MM.1S (cell line): ENCODE data around the gene HGF.

Experiments
- DNase-seq: peaks from one replicate; pipeline ENCODE4 v3.0.0-alpha.2; 2015
- H2AFZ ChIP-seq: fragments of 300-600 bp; sonication (generic); 2 replicates; pipeline ENCODE4 v1.6.0; 2016; ENCODE audit warnings: antibody characterized with exemption, low read length
- H3F3A ChIP-seq: fragments of 300-600 bp; sonication (generic); 2 replicates; pipeline ENCODE4 v1.6.1; 2016; ENCODE audit warnings: mild to moderate bottlenecking, antibody characterized with exemption, low read length, moderate library complexity, mixed read lengths; ENCODE audit not compliant: insufficient read depth
- H3K27ac ChIP-seq: fragments of 300-600 bp; sonication (generic); 2 replicates; pipeline ENCODE4 v1.5.1; 2016; ENCODE audit warnings: mild to moderate bottlenecking, low read length
- H3K27me3 ChIP-seq: fragments of 300-600 bp; sonication (generic); replicated peaks from 2 replicates; pipeline ENCODE4 v1.6.0; 2016; ENCODE audit warnings: low read length; ENCODE audit not compliant: insufficient read depth
- H3K36me3 ChIP-seq: fragments of 300-600 bp; sonication (generic); replicated peaks from 2 replicates; pipeline ENCODE4 v1.6.1; 2016; ENCODE audit warnings: mild to moderate bottlenecking, low read length, mixed read lengths; ENCODE audit not compliant: insufficient read depth
- H3K4me1 ChIP-seq: fragments of 300-600 bp; sonication (generic); 2 replicates; pipeline ENCODE4 v1.6.1; 2016; ENCODE audit warnings: low read length, mixed read lengths
- H3K4me2 ChIP-seq: fragments of 300-600 bp; sonication (generic); 2 replicates; pipeline ENCODE4 v1.6.0; 2016; ENCODE audit warnings: low read depth, low read length
- H3K4me3 ChIP-seq: fragments of 300-600 bp; sonication (generic); 2 replicates; pipeline ENCODE4 v1.5.1; 2016; ENCODE audit warnings: low read length, mixed read lengths
- H3K79me2 ChIP-seq: fragments of 300-600 bp; sonication (generic); 2 replicates; pipeline ENCODE4 v1.6.1; 2016; ENCODE audit warnings: mixed run types, low read length, mixed read lengths
- H3K9ac ChIP-seq: fragments of 300-600 bp; sonication (generic); 2 replicates; pipeline ENCODE4 v1.6.1; 2016; ENCODE audit warnings: low read length, mixed read lengths
- H3K9me2 ChIP-seq: fragments of 300-600 bp; sonication (generic); replicated peaks from 2 replicates; pipeline ENCODE4 v1.6.1; 2016; ENCODE audit warnings: mild to moderate bottlenecking, low read length, mixed read lengths; ENCODE audit not compliant: insufficient read depth
- H3K9me3 ChIP-seq: fragments of 300-600 bp; sonication (generic); replicated peaks from 2 replicates; pipeline ENCODE4 v1.6.1; 2016; ENCODE audit warnings: mild to moderate bottlenecking, low read length, mixed read lengths; ENCODE audit not compliant: insufficient read depth
- H4K20me1 ChIP-seq: fragments of 300-600 bp; sonication (generic); 2 replicates; pipeline ENCODE4 v1.6.1; 2016; ENCODE audit warnings: mild to moderate bottlenecking, low read length, moderate library complexity, mixed read lengths; ENCODE audit not compliant: insufficient read depth
- CTCF ChIP-seq: fragments of 300-600 bp; sonication (generic); IDR thresholded peaks from 2 replicates; pipeline ENCODE4 v1.5.1; 2016; ENCODE audit warnings: antibody characterized with exemption, low read length, mixed read lengths
- EZH2 ChIP-seq: fragments of 300-600 bp; sonication (generic); optimal IDR thresholded peaks from 2 replicates; pipeline ENCODE3; 2017; ENCODE audit warnings: low read depth, mild to moderate bottlenecking, antibody characterized with exemption, low read length, mixed read lengths
- EZH2phosphoT487 ChIP-seq: fragments of 300-600 bp; sonication (generic); IDR thresholded peaks from 2 replicates; pipeline ENCODE4 v1.6.1; 2018; ENCODE audit warnings: antibody characterized with exemption, low read length

HGF gene

GRCh38 chr7:81684514-81685269, 85.2 kb downstream of the HGF start:
- H4K20me1 ChIP-seq: no peaks in the 10 kb centered on the region
- H2AFZ ChIP-seq: no peak overlapping the region
- H3K4me3 ChIP-seq: no peak overlapping the region
- TF ChIP-seq EZH2 (no peak), CTCF (no peak), EZH2phosphoT487 (no peak)
- H3K27me3 ChIP-seq: no peaks in the 10 kb centered on the region
- H3F3A ChIP-seq: peaks cover under 1% of the 10 kb centered on the region; the same call in 1 of the 2 replicates
- H3K36me3 ChIP-seq: no peaks in the 10 kb centered on the region
- DNase-seq: no peak
- H3K27ac ChIP-seq: no peak overlapping the region
- H3K9me2 ChIP-seq: no peaks in the 10 kb centered on the region
- no peaks in the 10 kb centered on the region for H3K9me3 ChIP-seq
- no peak overlapping the region for H3K4me2 ChIP-seq
- no peaks in the 10 kb centered on the region for H3K79me2 ChIP-seq
- H3K4me1 ChIP-seq: peaks cover 14% of the 10 kb centered on the region
- H3K9ac ChIP-seq: no peak overlapping the region

GRCh38 chr7:81684033-81684432, 85.8 kb downstream of the HGF start:
- Histone ChIP-seq H3K4me3 (no peak overlapping the region), H3K4me1 (0 out of 2 replicates have a peak, but pooled peaks cover 7% of the 10 kb centered on the region), H3K4me2 (no peak overlapping the region), H3F3A (no peaks in the 10 kb centered on the region), H3K9ac (no peak overlapping the region), H3K79me2 (no peaks in the 10 kb centered on the region), H4K20me1 (no peaks in the 10 kb centered on the region), H3K27me3 (no peaks in the 10 kb centered on the region), H3K36me3 (no peaks in the 10 kb centered on the region), H3K9me2 (no peaks in the 10 kb centered on the region), H3K27ac (no peak overlapping the region), H2AFZ (no peak overlapping the region), H3K9me3 (no peaks in the 10 kb centered on the region)
- no peak for TF ChIP-seq EZH2phosphoT487
- TF ChIP-seq CTCF: no peak
- TF ChIP-seq EZH2: no peak
- no peak for DNase-seq

GRCh38 chr7:81682873-81683272, 87.0 kb downstream of the HGF start:
- no peaks in the 10 kb centered on the region for H3K79me2 ChIP-seq
- H3K9ac ChIP-seq: no peak overlapping the region
- H3K36me3 ChIP-seq: no peaks in the 10 kb centered on the region
- H2AFZ ChIP-seq: no peak overlapping the region
- no peaks in the 10 kb centered on the region for H3K9me2 ChIP-seq
- H3K4me2 ChIP-seq: no peak overlapping the region
- no peak for TF ChIP-seq CTCF
- TF ChIP-seq EZH2: no peak
- TF ChIP-seq EZH2phosphoT487: no peak
- no peaks in the 10 kb centered on the region for H3K9me3 ChIP-seq
- no peak overlapping the region for H3K4me3 ChIP-seq
- no peaks in the 10 kb centered on the region for H3K27me3 ChIP-seq
- H3K27ac ChIP-seq: no peak overlapping the region
- H3K4me1 ChIP-seq: 0 out of 2 replicates have a peak, but pooled peaks cover 5% of the 10 kb centered on the region
- no peaks in the 10 kb centered on the region for H3F3A ChIP-seq
- H4K20me1 ChIP-seq: no peaks in the 10 kb centered on the region
- DNase-seq: no peak
